22Rv1 (cell line): ENCODE data around the gene SRXN1.
A peak's percentile ranks its signal among the peaks of the same experiment; 100 is the strongest.

Experiments
- H3K27ac ChIP-seq: fragments of 450-650 bp; 2 replicates; pipeline ENCODE4 v1.5.1; 2017
- ZFX ChIP-seq: fragments of 450-650 bp; IDR thresholded peaks from 2 replicates; pipeline ENCODE4 v1.6.1; 2017; ENCODE audit warnings: antibody characterized with exemption, borderline replicate concordance
- TF ChIP-seq, protein P1 (sequence below): fragments of 450-650 bp; IDR thresholded peaks from 2 replicates; pipeline ENCODE4 v1.5.1; 2017; ENCODE audit warnings: mild to moderate bottlenecking

Gene SRXN1

DNA sequence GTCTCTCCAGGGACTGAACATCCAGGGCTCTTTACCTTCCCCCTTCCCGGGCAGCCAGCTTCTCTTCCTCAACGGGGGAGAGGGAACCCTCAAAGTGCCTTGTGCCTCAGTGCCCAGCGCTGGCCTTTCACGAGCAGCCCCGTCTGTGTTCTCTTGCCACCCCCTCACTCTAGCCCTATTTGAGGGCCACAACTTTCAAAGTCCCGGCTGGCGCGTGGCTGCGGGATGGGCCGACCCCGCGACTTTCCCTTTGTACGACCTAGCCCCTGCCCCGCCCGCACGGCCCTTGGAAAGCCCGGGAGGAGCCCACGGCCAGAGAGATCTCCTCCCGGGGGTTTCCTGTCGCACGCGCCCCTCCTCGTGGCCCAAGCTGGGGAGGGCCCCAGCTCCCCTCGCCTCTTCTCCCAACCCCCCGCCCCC lies 22.0 kb upstream of the SRXN1 start:
- TF ChIP-seq ZFX, result no peak
- TF ChIP-seq, protein P1, sequence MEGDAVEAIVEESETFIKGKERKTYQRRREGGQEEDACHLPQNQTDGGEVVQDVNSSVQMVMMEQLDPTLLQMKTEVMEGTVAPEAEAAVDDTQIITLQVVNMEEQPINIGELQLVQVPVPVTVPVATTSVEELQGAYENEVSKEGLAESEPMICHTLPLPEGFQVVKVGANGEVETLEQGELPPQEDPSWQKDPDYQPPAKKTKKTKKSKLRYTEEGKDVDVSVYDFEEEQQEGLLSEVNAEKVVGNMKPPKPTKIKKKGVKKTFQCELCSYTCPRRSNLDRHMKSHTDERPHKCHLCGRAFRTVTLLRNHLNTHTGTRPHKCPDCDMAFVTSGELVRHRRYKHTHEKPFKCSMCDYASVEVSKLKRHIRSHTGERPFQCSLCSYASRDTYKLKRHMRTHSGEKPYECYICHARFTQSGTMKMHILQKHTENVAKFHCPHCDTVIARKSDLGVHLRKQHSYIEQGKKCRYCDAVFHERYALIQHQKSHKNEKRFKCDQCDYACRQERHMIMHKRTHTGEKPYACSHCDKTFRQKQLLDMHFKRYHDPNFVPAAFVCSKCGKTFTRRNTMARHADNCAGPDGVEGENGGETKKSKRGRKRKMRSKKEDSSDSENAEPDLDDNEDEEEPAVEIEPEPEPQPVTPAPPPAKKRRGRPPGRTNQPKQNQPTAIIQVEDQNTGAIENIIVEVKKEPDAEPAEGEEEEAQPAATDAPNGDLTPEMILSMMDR, result no peak
- peak overlapping the region; percentile 70 for H3K27ac ChIP-seq

DNA sequence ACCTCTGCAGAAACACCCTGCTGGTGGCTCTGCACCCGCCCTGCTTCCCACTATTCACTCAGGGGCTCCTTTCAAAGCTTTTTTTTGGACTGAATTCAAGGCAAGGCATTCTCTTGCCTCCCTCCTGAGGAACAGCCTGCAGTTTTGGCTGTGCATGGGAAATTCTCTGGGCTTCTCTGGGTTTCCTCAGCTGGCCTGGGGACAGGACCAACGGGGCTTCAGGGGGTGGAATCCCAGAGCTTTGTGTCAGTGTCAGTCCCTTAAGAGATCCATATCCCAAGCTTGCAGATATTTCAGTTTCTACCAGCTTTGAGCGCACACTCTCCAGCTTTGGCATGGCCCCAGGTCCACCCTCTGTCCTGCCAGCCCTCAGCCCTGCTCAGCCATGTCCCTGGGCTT lies 20.6 kb upstream of the SRXN1 start:
- TF ChIP-seq, protein P1, result no peak
- TF ChIP-seq ZFX, result no peak
- H3K27ac ChIP-seq, result peak overlapping the region; percentile 70

DNA sequence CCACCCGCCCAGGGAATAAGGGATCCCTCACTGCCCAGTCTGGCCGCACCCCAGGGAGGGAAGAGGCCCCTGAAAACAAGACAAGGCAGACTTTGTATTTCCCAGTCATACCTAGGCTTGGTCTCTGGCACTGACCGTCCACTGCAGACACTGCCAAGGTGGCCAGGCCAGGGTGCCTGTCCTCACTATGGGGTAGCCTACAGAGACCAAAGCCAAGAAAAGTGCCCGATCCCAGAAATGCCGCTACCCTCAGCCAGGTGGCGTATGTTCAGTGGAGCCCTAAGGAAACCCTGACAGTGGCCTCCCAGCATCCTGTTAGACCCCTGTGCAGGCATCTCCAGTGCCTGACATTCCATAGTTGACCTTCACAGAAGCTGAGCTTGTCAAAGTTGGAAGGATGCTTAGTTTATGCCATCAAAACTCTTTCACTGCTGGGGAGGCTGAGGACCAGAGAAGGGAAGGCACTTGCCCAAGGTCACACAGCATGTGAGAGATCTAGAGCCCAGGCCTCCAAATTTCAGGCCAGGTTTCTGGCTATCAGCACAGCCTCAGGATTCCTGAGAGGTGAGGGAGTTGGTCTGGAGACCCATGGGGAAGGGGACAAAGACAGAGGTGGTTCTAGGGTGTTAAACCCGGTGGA lies 20.1 kb upstream of the SRXN1 start:
- TF ChIP-seq, protein P1, result peak; percentile 68
- no peak for TF ChIP-seq ZFX
- peak overlapping the region; percentile 70 for H3K27ac ChIP-seq

DNA sequence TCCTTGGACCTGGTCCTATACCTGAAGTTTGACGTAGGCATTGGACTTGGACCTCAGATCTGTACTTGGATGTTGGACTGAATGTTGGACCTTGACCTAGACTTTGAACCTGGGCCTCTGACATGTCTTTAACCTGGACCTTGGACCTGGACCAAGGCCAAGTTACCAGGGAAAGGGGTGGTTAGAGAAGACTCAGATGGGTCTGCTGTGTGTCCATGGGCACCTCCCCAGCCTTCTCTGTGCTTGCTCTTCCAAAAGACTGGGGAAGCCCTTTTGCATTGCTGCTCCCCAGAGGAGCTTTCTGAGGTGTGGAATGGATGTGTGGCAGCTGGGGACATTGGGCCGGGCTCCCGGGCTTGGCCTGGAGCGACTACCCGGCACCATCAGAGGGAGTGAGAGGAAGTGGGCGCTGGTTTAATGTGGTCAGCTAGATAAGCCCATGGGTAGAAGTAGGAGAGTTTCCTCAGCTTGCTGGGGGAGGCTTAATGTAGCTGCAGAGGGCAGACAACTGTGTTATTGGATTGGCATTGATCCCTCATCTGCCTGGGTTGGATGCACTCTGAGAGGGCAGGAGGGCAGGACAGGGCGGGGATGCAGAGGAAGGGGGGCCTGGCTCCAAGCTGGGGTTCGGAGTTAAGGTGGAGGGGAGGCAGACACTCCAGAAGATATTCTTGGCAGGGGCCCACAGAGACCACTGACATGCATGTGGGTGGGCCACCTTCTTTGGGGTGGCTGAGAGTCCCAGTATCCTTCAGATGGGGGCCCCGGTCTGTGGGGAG lies 18.4 kb upstream of the SRXN1 start:
- TF ChIP-seq, protein P1, result no peak
- peak overlapping the region; percentile 70; the same call in 1 of the 2 replicates for H3K27ac ChIP-seq

DNA sequence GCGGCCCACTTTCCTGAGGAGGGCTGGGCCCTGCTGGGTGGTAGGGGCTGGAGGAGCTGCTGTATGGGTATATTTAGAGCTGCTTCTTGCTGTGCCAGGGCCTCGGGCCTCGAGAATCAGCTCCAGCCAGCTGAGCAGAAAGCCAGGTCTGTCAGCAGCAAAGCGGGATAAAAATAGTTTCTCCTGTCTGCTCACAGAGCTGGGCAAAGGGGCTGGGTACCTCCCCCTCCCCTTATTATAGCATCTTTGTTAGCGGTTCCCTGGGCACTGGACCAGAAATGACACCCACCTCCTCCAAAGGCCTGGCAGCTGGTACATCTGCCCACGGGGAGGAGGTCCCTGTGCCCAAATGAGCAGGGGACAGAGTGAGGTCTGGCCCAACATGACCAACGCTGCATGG lies 16.6 kb upstream of the SRXN1 start:
- no peak for TF ChIP-seq ZFX
- TF ChIP-seq, protein P1, result no peak
- no peak overlapping the region for H3K27ac ChIP-seq

DNA sequence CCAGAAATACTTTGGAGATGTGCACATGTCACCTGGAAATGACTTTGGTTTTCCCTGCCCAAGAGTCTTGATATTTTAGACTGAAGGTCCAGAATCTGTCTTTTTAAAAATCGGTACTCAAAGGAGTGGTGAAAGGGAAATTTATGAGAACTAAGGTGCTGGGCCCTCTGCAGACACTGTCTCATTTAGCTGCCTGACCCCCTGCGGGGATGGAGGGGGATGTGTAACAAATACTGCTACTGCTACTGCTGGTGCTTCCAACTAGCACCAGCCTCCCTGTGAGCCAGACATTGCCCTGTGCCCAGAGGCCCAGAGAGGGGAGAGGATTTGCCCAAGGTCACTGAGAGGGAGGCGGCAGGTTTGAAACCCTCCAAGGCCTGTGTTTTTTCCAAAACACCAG lies 15.6 kb upstream of the SRXN1 start:
- H3K27ac ChIP-seq, result no peak overlapping the region
- TF ChIP-seq, protein P1, result no peak
- TF ChIP-seq ZFX, result no peak

DNA sequence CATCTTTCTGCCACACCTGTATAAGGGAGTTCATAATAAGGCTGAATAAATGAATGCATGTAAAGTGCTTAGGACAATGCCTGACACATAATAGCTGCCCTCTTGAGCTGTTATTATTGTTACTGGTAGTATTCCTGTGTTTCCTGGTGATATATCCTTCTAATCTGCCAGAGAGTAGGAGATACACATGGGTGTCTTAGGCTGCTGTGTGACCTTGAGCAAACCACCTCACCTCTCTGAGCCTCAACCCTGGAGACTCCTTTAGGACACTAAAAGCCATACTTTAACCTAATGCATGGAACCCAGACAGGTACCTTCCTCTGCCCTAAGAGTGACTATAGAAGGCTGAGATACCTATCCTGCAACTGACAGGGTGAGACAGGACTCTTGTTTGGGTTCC lies 15.1 kb upstream of the SRXN1 start:
- H3K27ac ChIP-seq, result no peak overlapping the region
- TF ChIP-seq ZFX, result no peak
- TF ChIP-seq, protein P1, result no peak
